Measurements from ENCODE around the gene RBM24.

Gene RBM24

DNA sequence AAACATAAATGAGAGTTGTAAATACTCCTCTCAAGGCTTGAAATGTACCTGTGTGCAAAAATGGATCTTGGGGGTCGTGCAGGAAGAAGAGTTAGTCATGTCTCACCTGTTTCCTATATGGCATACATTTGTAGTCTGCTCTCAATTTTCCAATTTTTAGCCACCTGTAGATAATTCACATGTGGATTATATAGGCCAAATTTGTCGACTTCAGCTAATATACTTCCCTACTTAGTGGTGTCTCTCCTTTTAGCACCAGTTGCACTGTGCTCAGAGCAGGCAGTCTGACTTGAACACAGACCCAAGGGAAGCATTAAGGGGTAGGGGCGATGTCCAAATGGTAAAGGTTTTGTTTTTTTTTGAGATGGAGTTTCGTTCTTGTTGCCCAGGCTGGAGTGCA is 1.9 kb downstream of the RBM24 start:
- no peak overlapping the region for H3K27ac ChIP-seq
- TF ChIP-seq ZFX (IDR thresholded peaks at IDR 0.05): no peak
- TF ChIP-seq, protein P1, sequence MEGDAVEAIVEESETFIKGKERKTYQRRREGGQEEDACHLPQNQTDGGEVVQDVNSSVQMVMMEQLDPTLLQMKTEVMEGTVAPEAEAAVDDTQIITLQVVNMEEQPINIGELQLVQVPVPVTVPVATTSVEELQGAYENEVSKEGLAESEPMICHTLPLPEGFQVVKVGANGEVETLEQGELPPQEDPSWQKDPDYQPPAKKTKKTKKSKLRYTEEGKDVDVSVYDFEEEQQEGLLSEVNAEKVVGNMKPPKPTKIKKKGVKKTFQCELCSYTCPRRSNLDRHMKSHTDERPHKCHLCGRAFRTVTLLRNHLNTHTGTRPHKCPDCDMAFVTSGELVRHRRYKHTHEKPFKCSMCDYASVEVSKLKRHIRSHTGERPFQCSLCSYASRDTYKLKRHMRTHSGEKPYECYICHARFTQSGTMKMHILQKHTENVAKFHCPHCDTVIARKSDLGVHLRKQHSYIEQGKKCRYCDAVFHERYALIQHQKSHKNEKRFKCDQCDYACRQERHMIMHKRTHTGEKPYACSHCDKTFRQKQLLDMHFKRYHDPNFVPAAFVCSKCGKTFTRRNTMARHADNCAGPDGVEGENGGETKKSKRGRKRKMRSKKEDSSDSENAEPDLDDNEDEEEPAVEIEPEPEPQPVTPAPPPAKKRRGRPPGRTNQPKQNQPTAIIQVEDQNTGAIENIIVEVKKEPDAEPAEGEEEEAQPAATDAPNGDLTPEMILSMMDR (conservative IDR thresholded peaks at IDR 0.05): no peak

DNA sequence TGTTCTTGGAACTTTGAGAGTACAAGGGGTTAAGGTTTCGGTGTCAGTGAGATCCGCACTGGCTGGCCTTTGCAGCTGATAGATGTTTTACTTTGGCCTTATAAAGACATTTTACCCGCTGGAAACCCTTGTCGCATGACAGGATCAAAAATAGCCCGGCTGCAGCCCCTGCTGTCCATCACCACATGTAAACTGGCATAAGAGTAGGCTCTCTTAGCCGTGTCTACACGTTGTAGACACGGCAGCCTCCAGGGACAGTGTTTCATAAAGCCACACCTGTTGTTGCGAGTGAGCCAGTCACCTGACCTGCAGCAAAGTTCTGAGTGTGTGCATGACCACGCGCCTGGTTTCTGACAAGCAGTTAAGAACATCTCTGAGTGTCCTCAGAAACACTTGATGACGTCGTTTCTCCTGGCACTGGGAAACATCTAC is 8.5 kb downstream of the RBM24 start:
- no peak for TF ChIP-seq ZFX (IDR thresholded peaks at IDR 0.05)
- TF ChIP-seq, protein P1 (conservative IDR thresholded peaks at IDR 0.05): no peak
- no peak overlapping the region for H3K27ac ChIP-seq

DNA sequence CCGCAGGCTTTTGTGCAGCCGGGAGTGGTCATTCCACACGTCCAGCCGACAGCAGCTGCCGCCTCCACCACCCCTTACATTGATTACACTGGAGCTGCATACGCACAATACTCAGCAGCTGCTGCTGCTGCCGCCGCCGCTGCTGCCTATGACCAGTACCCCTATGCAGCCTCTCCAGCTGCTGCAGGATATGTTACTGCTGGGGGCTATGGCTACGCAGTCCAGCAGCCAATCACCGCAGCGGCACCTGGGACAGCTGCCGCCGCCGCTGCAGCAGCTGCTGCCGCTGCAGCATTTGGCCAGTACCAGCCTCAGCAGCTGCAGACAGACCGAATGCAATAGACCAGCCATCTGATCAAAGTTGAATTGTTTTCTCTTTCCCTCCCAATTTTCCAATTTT is 10.6 kb downstream of the RBM24 start:
- TF ChIP-seq, protein P1 (conservative IDR thresholded peaks at IDR 0.05): no peak
- TF ChIP-seq ZFX (IDR thresholded peaks at IDR 0.05): no peak
- no peak overlapping the region for H3K27ac ChIP-seq

DNA sequence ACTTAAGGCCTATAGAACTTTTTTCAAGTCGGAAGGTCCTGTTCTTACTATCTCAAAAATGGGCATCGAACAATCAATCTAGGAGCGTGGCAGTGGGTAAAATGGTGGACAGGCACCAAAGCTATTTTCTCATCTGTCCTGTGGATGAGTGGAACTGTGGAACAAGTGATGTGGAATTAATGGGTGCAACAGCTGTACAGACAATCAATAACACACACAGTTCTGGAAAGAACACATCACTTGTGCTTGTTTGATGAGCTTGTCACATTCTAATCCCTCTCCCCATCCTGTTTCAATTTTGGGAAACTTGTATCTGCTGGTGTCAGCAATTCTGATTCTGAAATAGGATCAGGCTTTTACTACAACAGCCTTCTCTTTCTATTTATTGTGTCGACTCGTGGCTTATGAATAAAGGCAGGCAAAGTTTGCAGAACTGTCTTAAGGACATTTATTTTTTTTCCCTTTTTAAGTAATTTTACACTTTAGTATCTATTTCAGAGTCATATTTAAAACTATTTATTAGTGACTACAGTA is 11.5 kb downstream of the RBM24 start:
- H3K27ac ChIP-seq: no peak overlapping the region
- TF ChIP-seq ZFX (IDR thresholded peaks at IDR 0.05): no peak
- TF ChIP-seq, protein P1 (conservative IDR thresholded peaks at IDR 0.05): no peak

DNA sequence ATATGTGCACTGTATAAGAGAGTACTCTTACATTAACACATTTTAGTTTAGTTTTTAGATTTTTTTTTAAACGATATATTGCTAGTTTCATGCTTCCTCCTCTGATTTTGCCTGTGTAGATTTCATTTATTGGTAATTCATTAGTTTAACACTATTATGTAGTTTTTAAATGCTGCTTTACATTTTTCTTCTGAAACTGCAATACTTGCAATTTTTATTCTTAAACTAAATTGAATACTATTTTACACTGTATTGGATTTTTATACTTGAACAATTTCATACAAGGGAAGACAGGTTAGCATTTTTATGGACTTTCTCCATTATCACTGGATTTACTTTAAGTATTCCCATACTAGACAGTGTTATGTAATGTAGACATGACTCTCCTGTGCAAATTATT is 12.2 kb downstream of the RBM24 start:
- no peak for TF ChIP-seq ZFX (IDR thresholded peaks at IDR 0.05)
- TF ChIP-seq, protein P1 (conservative IDR thresholded peaks at IDR 0.05): no peak
- H3K27ac ChIP-seq: no peak overlapping the region

DNA sequence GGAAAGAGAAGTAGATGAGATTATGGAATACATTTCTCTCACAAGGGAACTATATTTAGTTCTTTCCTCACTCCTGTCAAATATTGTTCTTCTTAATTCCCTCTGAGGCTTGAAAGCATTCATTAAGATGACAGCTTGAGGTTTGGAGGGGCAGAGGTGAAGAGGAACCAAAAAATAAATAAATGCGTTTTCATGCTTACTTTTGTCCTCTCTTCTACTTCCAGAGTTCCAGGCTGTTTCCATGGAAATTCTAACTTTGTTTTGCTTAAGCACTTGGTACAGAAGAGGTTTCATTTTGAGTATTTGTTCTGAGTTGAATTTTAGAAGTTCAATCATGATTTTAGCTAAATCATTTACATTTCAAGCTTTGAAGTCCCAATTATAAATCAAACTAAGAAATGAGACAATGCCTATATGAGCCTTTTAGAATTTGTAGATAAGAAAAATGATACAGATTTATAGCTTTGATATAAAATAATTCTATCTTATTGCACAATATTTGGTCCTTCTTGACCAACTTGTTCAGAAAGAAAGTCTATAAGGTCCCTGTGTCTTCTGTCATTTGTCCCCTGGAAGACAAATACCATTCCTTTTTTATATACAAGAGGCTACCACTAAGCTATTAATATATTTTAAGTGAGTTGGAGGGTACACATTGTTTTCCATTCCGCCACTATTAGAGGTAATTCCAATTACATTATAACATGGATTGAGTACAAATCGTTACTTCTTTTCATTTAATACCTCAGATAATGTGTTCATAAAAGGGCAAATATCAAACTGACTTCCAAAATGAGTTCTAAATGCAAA is 16.3 kb downstream of the RBM24 start:
- H3K27ac ChIP-seq: no peak overlapping the region
- TF ChIP-seq ZFX (IDR thresholded peaks at IDR 0.05): no peak
- TF ChIP-seq, protein P1 (conservative IDR thresholded peaks at IDR 0.05): no peak

DNA sequence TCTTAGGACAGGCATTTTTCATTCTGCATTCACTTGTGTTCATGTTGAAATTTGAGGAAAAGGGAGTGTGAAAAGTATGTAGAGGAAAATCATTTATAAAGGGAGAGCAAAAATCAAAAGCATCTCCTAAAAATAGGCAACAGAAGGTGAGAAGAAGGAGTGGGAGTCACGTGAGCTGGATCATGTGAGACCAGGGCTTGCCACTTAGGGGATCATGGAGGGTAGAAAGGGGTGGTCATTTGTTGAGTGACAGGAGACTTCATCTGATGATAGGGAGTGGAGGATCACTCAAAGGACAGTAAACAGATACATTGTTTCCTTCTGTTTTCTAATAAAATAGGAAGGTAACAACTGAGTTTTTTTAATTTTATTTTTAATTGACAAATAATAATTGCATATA is 17.1 kb downstream of the RBM24 start:
- no peak overlapping the region for H3K27ac ChIP-seq
- no peak for TF ChIP-seq ZFX (IDR thresholded peaks at IDR 0.05)
- TF ChIP-seq, protein P1 (conservative IDR thresholded peaks at IDR 0.05): no peak
